ENCODE results near the gene CDKAL1.
"Not testable (repeated sequence)": the region's sequence is repeated elsewhere in the genome, so short reads cannot be mapped to it uniquely, and the experiment has no call there.

Gene CDKAL1

DNA sequence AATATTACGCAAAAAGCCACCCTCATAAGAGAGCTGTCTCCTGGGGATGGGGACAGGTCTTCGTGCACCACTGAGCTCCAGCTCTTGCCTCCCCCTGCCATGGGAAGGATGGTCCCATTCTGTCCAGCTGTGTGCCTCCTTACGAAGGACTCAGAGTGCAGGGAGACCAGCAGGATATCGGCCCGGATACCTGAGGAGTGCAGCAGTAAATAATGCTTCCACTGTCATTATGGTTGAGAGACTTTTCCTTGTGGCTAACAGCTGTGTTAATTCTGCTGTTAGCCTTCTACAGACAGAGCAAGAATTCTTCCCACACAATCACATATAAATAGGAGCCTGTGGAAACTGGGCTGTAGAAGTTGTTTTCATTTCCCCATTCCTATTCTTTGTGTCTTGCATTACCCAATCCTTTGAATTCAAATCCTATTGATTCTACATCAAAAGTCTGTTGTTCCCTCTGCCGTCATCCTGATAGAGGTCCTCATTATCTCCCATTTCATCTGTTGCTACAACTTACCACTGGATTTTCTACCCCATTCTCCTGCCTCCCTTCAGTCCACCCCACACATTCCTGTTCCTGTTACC, 694.7 kb downstream of the CDKAL1 start:
- peaks cover 4 to 17% of the 10 kb centered on the region in 2 donors for H3K36me3 ChIP-seq (ENCODE audit: control insufficient read depth in 1 of 2, insufficient read depth in 2 of 2, low read length in 2 of 2)
- no peaks in the 10 kb centered on the region for H3K27me3 ChIP-seq (ENCODE audit: low read depth, low read length)
- no peak overlapping the region for H3K4me3 ChIP-seq (ENCODE audit: low read depth in 1 of 2, low read length in 2 of 2)
- no peaks in the 10 kb centered on the region for H3K4me1 ChIP-seq (ENCODE audit: control insufficient read depth in 1 of 2, insufficient read depth in 2 of 2, low read length in 2 of 2)
- H3K9me3 ChIP-seq (ENCODE audit: control insufficient read depth in 1 of 2, low read length in 2 of 2) = no peaks in the 10 kb centered on the region
- H3K27ac ChIP-seq (ENCODE audit: low read length) = no peak overlapping the region

DNA sequence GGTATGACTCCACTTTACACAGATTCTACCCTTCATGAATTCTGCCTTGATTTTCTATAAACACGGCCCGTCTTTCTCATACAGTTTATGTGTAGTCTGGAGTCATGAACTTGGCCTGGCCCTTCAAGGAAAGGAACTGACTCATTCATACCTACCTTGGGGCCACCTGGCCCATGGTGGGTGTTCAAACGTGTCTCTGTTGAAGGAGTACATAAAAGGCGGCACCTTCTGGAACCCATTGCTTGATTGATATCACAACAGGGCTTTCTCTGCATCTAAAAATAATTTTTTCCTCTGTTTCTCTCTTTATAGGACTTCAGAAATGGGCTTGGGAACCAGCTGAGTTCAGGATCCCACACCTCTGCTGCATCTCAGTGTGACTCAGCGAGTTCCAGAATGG, 696.3 kb downstream of the CDKAL1 start:
- no peaks in the 10 kb centered on the region for H3K27me3 ChIP-seq (ENCODE audit: low read depth, low read length)
- H3K36me3 ChIP-seq (ENCODE audit: control insufficient read depth in 1 of 2, insufficient read depth in 2 of 2, low read length in 2 of 2) = peaks cover 4 to 23% of the 10 kb centered on the region in 2 donors
- no peaks in the 10 kb centered on the region for H3K9me3 ChIP-seq (ENCODE audit: control insufficient read depth in 1 of 2, low read length in 2 of 2)
- H3K4me1 ChIP-seq (ENCODE audit: control insufficient read depth in 1 of 2, insufficient read depth in 2 of 2, low read length in 2 of 2) = no peaks in the 10 kb centered on the region
- no peak overlapping the region for H3K4me3 ChIP-seq (ENCODE audit: low read depth in 1 of 2, low read length in 2 of 2)
- no peak overlapping the region for H3K27ac ChIP-seq (ENCODE audit: low read length)

DNA sequence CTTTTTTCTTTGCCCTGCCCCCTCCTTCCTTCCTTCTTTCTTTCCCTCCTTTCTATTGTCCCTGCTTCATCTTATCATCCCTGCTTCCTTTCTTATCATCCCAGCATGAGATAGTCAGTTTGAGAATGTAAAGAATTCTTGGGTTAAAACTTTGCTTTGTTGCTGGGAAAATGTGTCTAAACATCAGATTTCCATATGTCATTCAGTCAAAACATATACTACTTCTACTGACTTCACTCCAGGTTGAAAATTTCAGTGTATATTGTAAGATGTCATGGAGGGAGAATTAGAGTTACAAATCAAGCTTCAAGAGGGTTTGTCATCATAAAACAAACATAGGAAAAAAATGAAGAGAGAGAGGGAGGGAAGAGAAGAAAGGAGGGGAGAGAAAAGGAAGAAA, 700.9 kb downstream of the CDKAL1 start:
- Histone ChIP-seq H3K9me3 (ENCODE audit: control insufficient read depth in 1 of 2, low read length in 2 of 2) (peaks cover 0 to 10% of the 10 kb centered on the region in 2 donors), H3K27me3 (ENCODE audit: low read depth, low read length) (no peaks in the 10 kb centered on the region)

DNA sequence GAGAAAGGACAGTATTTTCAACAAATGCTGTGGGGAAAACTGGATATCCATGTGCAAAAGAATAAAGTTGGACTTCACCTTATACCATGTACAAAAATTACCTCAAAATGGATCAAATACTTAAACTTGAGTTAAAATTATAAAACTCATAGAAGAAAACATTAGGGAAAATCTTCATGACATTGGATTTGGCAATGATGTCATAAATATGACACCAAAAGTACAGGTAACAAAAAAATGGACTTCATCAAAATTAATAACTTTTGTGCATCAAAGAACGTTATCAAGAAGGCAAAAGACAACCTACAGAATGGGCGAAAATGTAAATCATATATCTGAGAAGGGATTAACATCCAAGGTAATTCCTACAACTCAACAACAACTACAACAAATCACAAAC, 704.0 kb downstream of the CDKAL1 start:
- no peak overlapping the region for H3K27ac ChIP-seq (ENCODE audit: low read length)
- no peaks in the 10 kb centered on the region for H3K4me1 ChIP-seq (ENCODE audit: control insufficient read depth in 1 of 2, insufficient read depth in 2 of 2, low read length in 2 of 2)
- H3K27me3 ChIP-seq (ENCODE audit: low read depth, low read length) = no peaks in the 10 kb centered on the region
- peaks cover 0 to 11% of the 10 kb centered on the region in 2 donors for H3K36me3 ChIP-seq (ENCODE audit: control insufficient read depth in 1 of 2, insufficient read depth in 2 of 2, low read length in 2 of 2)
- H3K9me3 ChIP-seq (ENCODE audit: control insufficient read depth in 1 of 2, low read length in 2 of 2) = peaks cover 0 to 10% of the 10 kb centered on the region in 2 donors
- H3K4me3 ChIP-seq (ENCODE audit: low read depth in 1 of 2, low read length in 2 of 2) = no peak overlapping the region

More for the DNA sequence above, 700.9 kb downstream of the CDKAL1 start:
- Histone ChIP-seq H3K4me3 (ENCODE audit: low read depth in 1 of 2, low read length in 2 of 2) (no peak overlapping the region), H3K27ac (ENCODE audit: low read length) (no peak overlapping the region), H3K4me1 (ENCODE audit: control insufficient read depth in 1 of 2, insufficient read depth in 2 of 2, low read length in 2 of 2) (no peaks in the 10 kb centered on the region), H3K36me3 (ENCODE audit: control insufficient read depth in 1 of 2, insufficient read depth in 2 of 2, low read length in 2 of 2) (peaks cover 4 to 23% of the 10 kb centered on the region in 2 donors)

DNA sequence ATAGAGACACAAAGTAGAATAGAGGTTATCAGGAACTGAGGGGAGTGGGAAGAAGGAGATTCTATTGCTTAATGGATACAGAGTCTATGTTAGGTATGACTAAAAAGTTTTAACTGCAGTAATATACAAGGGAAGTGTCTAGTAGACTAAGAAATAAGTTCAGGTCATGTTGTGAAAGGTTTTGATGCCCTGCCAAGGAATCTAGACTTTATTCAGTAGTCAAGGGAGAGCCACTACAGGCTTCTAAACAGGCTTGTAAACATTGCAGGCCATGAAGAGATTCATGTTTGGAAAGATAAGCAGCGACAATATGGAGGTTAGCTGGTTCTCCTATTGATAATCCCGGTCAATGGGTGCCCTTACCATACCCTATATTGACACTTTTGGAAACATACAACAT, 706.5 kb downstream of the CDKAL1 start:
- peaks cover 0 to 10% of the 10 kb centered on the region in 2 donors for H3K9me3 ChIP-seq (ENCODE audit: control insufficient read depth in 1 of 2, low read length in 2 of 2)
- peaks cover 0 to 3% of the 10 kb centered on the region in 2 donors for H3K4me1 ChIP-seq (ENCODE audit: control insufficient read depth in 1 of 2, insufficient read depth in 2 of 2, low read length in 2 of 2)
- no peak overlapping the region for H3K27ac ChIP-seq (ENCODE audit: low read length)
- no peak overlapping the region for H3K4me3 ChIP-seq (ENCODE audit: low read depth in 1 of 2, low read length in 2 of 2)
- H3K27me3 ChIP-seq (ENCODE audit: low read depth, low read length) = no peaks in the 10 kb centered on the region
- H3K36me3 ChIP-seq (ENCODE audit: control insufficient read depth in 1 of 2, insufficient read depth in 2 of 2, low read length in 2 of 2) = no peaks in the 10 kb centered on the region

DNA sequence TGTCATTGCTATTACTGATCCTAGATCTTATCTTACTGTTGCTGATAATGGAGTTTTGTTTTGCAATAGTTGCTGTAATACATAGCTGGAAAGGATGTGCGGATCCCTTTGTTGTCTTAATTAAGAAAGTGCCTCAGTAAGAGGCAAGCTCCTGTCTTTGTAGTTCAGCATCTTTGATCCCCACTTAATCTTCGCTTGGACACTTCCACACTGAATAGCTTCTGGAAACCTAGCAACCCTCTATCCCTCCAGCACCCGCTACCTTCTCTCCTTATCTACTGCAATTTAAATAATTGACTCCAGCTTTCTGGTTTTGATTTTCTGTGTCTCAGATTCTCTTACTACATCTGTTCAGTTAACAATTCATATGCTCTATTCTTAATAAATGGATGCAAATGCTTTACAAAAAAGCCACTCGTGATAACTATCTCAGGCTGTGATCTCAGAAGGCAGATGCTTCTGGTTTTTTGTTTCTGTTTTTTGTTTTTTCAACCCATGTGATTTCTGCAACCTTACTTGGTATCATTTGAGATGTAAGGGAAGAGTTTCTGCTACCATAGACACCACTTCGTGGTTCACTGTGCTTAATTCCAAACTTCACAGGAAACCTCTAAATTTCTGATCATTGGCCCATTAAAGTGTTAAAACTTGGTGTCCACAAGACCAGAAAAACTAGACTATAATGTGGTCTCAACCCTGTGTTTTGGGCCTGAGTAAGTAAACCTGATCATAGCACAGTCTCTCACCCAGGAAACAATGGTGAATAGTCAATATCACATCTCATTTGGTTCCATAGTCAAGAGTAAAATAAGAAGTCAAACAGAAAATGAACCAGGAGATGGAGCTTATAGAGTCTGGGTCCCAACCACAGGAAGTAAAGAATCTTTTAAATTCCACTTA, 707.2 kb downstream of the CDKAL1 start:
- no peak overlapping the region for H3K27ac ChIP-seq (ENCODE audit: low read length)
- no peak overlapping the region for H3K4me3 ChIP-seq (ENCODE audit: low read depth in 1 of 2, low read length in 2 of 2)
- peaks cover 0 to 5% of the 10 kb centered on the region in 2 donors for H3K4me1 ChIP-seq (ENCODE audit: control insufficient read depth in 1 of 2, insufficient read depth in 2 of 2, low read length in 2 of 2)
- no peaks in the 10 kb centered on the region for H3K27me3 ChIP-seq (ENCODE audit: low read depth, low read length)
- H3K36me3 ChIP-seq (ENCODE audit: control insufficient read depth in 1 of 2, insufficient read depth in 2 of 2, low read length in 2 of 2) = no peaks in the 10 kb centered on the region
- H3K9me3 ChIP-seq (ENCODE audit: control insufficient read depth in 1 of 2, low read length in 2 of 2) = peaks cover 0 to 10% of the 10 kb centered on the region in 2 donors

DNA sequence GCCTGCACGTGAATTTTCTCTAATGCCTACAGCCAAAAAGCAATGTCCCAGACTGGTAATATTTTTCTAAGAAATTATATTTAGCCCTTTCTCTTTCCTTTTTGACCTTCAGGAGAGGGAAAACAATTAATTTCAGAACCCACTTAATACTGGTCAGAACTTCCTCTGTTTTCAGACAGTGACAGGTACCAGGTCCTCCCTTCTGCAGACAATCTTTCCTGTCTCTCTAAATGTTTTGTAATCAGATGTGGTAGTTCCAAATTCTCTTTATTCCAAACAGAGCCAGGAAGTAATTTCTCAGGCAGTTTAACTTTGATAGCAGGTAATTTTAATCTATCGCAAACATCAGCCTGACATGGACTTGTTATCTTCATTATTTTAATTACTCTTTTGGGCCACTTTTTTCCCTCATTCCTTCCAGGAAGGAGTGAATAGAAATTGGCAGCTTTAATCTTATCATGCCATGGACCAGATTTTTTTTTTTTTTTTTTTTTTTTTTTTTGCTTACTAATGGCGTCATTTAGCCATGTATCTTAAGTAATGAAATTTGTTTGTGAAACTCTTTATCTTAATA, 710.7 kb downstream of the CDKAL1 start:
- Histone ChIP-seq H3K4me1 (ENCODE audit: control insufficient read depth in 1 of 2, insufficient read depth in 2 of 2, low read length in 2 of 2) (peaks cover 0 to 5% of the 10 kb centered on the region in 2 donors), H3K27ac (ENCODE audit: low read length) (no peak overlapping the region), H3K4me3 (ENCODE audit: low read depth in 1 of 2, low read length in 2 of 2) (no peak overlapping the region), H3K9me3 (ENCODE audit: control insufficient read depth in 1 of 2, low read length in 2 of 2) (no peaks in the 10 kb centered on the region), H3K36me3 (ENCODE audit: control insufficient read depth in 1 of 2, insufficient read depth in 2 of 2, low read length in 2 of 2) (no peaks in the 10 kb centered on the region), H3K27me3 (ENCODE audit: low read depth, low read length) (no peaks in the 10 kb centered on the region)

DNA sequence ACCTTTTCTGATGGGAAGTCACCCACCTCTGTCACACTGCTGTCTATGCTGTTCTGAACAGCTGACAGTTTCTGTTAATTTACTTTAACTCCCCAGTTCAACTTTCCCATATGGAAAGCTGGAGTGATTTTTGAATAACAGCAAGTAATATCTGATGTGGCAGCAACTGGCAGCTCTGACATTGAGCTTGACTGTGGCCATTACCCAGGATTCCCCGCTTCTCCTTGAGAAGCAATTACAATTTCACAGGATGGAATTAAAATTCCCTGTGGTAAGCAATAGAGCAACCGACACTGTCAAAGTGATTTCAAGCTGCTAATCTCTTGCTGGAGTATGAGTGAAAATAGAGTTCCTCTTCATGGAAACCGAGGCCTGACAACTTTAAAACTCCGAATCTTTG, 711.2 kb downstream of the CDKAL1 start:
- Histone ChIP-seq H3K4me1 (ENCODE audit: control insufficient read depth in 1 of 2, insufficient read depth in 2 of 2, low read length in 2 of 2) (peaks cover 0 to 5% of the 10 kb centered on the region in 2 donors), H3K36me3 (ENCODE audit: control insufficient read depth in 1 of 2, insufficient read depth in 2 of 2, low read length in 2 of 2) (no peaks in the 10 kb centered on the region), H3K27ac (ENCODE audit: low read length) (no peak overlapping the region), H3K27me3 (ENCODE audit: low read depth, low read length) (no peaks in the 10 kb centered on the region), H3K9me3 (ENCODE audit: control insufficient read depth in 1 of 2, low read length in 2 of 2) (no peaks in the 10 kb centered on the region), H3K4me3 (ENCODE audit: low read depth in 1 of 2, low read length in 2 of 2) (no peak overlapping the region)

DNA sequence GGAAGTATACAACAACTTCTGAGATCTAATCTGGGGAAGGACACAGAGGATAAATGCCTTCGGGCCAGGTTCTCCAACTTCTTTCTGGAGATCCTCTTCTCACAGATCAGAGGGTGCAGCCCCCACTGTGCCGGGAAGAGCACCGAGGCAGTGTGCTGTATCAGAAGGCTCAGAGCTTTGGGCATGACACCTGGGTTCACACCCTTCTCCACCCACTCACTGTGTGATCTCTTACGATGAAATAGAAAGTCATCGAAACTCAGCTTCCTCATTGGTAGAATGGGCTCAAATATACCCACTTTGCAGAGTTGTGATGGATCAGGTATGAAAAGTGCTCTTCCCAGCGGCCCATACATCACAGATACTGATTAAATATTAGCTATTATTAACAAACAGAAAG, 711.8 kb downstream of the CDKAL1 start:
- Histone ChIP-seq H3K4me1 (ENCODE audit: control insufficient read depth in 1 of 2, insufficient read depth in 2 of 2, low read length in 2 of 2) (peaks cover 0 to 5% of the 10 kb centered on the region in 2 donors), H3K4me3 (ENCODE audit: low read depth in 1 of 2, low read length in 2 of 2) (no peak overlapping the region), H3K27ac (ENCODE audit: low read length) (no peak overlapping the region), H3K36me3 (ENCODE audit: control insufficient read depth in 1 of 2, insufficient read depth in 2 of 2, low read length in 2 of 2) (no peaks in the 10 kb centered on the region), H3K9me3 (ENCODE audit: control insufficient read depth in 1 of 2, low read length in 2 of 2) (no peaks in the 10 kb centered on the region), H3K27me3 (ENCODE audit: low read depth, low read length) (no peaks in the 10 kb centered on the region)

DNA sequence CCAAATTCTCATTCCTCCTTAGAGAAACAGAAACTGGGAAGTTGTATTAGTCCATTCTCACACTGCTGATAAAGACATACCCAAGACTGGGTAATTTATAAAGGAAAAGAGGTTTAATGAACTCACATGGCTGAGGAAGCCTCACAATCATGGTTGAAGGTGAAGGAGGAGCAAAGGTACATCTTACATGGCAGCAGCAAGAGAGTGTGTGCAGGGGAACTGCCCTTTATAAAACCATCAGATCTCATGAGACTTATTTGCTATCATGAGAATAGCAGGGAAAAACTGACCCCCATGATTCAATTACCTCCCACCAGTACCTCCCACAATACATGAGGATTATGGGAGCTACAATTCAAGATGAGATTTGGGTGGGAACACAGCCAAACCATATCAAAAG, 720.2 kb downstream of the CDKAL1 start:
- not testable (repeated sequence) for H3K4me1 ChIP-seq (ENCODE audit: control insufficient read depth in 1 of 2, insufficient read depth in 2 of 2, low read length in 2 of 2); H3K36me3 ChIP-seq (ENCODE audit: control insufficient read depth in 1 of 2, insufficient read depth in 2 of 2, low read length in 2 of 2); H3K27me3 ChIP-seq (ENCODE audit: low read depth, low read length); H3K4me3 ChIP-seq (ENCODE audit: low read depth in 1 of 2, low read length in 2 of 2); H3K9me3 ChIP-seq (ENCODE audit: control insufficient read depth in 1 of 2, low read length in 2 of 2); H3K27ac ChIP-seq (ENCODE audit: low read length)

DNA sequence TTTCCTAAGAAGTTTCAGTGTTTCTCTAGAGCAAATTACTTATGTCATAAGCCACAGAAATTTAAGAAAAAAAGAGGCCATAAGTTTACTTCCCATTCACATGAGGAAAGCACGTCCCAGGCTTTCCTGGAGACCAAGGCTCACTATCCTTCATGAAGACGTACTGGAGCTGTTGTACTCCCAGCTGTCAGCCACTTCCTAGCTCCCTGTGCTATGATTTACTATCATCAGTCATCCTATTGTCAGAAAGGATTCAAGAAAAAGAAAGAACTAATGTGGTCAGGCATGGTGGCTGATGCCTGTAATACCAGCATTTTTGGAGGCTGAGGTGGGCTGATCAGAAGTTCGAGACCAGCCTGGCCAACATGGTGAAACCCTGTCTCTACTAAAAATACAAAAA, 721.9 kb downstream of the CDKAL1 start:
- Histone ChIP-seq H3K36me3 (ENCODE audit: control insufficient read depth in 1 of 2, insufficient read depth in 2 of 2, low read length in 2 of 2) (no peaks in the 10 kb centered on the region), H3K4me1 (ENCODE audit: control insufficient read depth in 1 of 2, insufficient read depth in 2 of 2, low read length in 2 of 2) (no peaks in the 10 kb centered on the region), H3K27me3 (ENCODE audit: low read depth, low read length) (no peaks in the 10 kb centered on the region), H3K27ac (ENCODE audit: low read length) (no peak overlapping the region), H3K9me3 (ENCODE audit: control insufficient read depth in 1 of 2, low read length in 2 of 2) (no peaks in the 10 kb centered on the region), H3K4me3 (ENCODE audit: low read depth in 1 of 2, low read length in 2 of 2) (no peak overlapping the region)
